HG03457 (cell line): ENCODE results near the gene MICU2.

Experiments
- ATAC-seq: cut with Tn5 transposase; IDR thresholded peaks from one replicate; pipeline ENCODE4 v1.9.1; 2021; ENCODE audit warnings: moderate number of reproducible peaks; ENCODE audit not compliant: unreplicated experiment

MICU2 gene

GRCh38 chr13:21603531-21604448, at the start of gene MICU2:
MICU2 (minus strand) TSS chr13:21604170; CDS start chr13:21604148, 22 bp downstream.
- ATAC-seq, result peak; percentile 91

GRCh38 chr13:21641629-21642028, 37.7 kb upstream of the MICU2 start:
- no peak for ATAC-seq

GRCh38 chr13:21639561-21639960, 35.6 kb upstream of the MICU2 start:
- ATAC-seq, result no peak

- ATAC-seq, result no peak
Measured at GRCh38 chr13:21638319-21639282, 34.6 kb upstream of the MICU2 start.

- ATAC-seq, result no peak
Measured at GRCh38 chr13:21637296-21637695, 33.3 kb upstream of the MICU2 start.

GRCh38 chr13:21636656-21637055, 32.7 kb upstream of the MICU2 start:
- ATAC-seq, result no peak

GRCh38 chr13:21632196-21632595, 28.2 kb upstream of the MICU2 start:
- ATAC-seq, result no peak

- ATAC-seq, result no peak
Measured at GRCh38 chr13:21625366-21625765, 21.4 kb upstream of the MICU2 start.

GRCh38 chr13:21620861-21621260, 16.9 kb upstream of the MICU2 start:
- no peak for ATAC-seq

- no peak for ATAC-seq
Measured at GRCh38 chr13:21619633-21620220, 15.8 kb upstream of the MICU2 start.

GRCh38 chr13:21616880-21617279, 12.9 kb upstream of the MICU2 start:
- ATAC-seq, result no peak

GRCh38 chr13:21616205-21616866, 12.4 kb upstream of the MICU2 start:
- ATAC-seq, result no peak

GRCh38 chr13:21615427-21615826, 11.5 kb upstream of the MICU2 start:
- ATAC-seq, result no peak

GRCh38 chr13:21613791-21614190, 9.8 kb upstream of the MICU2 start:
- no peak for ATAC-seq

GRCh38 chr13:21611385-21611784, 7.4 kb upstream of the MICU2 start:
- no peak for ATAC-seq

- ATAC-seq, result no peak
Measured at GRCh38 chr13:21610687-21611086, 6.7 kb upstream of the MICU2 start.

GRCh38 chr13:21608961-21609360, 5.0 kb upstream of the MICU2 start:
- ATAC-seq, result no peak

GRCh38 chr13:21606796-21607195, 2.8 kb upstream of the MICU2 start:
- no peak for ATAC-seq

- no peak for ATAC-seq
Measured at GRCh38 chr13:21606251-21606650, 2.3 kb upstream of the MICU2 start.

- no peak for ATAC-seq
Measured at GRCh38 chr13:21596722-21597121, 7.2 kb downstream of the MICU2 start.

GRCh38 chr13:21595546-21595822, 8.5 kb downstream of the MICU2 start:
- no peak for ATAC-seq
